ENCODE results near the gene RFPL3.
"Not testable (repeated sequence)": the region's sequence is repeated elsewhere in the genome, so short reads cannot be mapped to it uniquely, and the experiment has no call there.

RFPL3 gene

DNA sequence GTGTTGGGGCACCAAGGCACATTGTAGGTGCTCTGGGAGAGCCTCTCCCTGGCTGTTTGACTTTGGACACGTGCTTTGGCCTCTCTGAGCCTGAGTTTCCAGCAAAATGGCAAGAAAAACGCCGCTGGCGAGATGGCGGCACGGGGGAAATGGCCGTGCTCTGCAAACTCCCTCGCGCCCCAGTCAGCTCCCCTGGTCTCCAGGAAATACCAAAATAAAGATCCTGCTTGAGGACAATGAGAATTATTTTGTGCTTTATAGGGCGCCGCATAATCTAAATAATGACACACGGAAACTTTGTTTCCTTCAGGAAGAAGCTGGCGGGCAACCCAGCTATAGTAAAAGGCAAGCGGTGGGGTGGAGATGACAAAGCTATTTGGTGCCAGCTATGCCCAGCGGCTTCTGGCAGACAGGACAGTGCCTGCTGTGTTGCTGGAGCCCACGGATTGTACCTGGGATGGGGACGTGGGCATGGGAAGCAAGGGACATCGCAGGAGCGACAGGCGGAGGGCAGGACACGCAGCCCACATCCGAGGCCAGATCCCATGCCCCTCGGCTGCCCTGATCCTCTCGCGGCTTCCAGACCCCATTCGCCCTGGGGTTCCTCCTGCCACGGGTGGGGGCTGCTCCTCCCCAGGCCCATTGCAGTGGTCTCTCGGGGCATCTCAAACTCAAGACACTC, 26.3 kb upstream of the RFPL3 start:
- no peak for DNase-seq

DNA sequence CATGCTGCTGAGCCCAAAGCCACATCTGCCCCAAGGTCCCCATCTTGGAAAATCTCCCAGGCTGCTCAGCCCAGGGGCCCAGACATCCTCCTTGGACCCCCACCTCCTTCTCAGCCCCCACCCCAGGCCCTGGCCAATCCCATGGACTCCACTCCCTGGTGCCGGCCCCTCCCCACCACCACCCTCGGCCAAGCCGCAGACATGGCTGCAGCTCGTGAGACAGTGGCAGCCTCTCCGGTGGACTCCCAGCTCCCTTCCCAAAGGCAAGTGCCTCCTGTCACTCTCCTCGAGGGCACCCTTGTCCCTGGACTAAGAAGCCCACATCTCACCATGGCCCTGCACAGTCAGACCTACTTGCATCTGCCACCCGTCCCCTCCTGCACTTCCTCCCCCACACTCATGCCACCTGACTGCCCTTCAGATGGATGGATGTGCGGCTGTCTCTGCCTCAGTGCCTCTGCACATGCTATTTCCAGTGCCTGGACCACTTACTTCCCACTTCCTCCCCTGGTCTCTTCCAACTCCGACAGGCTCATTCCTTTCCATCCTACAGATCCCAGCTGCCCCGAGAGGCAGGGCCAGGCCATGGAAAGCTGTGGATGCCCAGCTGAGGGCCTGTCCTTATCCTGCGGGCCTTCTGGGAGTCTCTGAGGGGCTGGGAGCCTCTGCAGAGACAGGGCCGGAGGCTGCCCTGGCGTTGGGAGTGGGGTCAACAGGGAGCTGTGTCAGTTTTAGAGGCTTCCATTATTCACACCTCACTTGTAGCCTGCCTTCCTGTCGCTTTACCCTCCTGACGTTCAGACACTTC, 25.5 kb upstream of the RFPL3 start:
- DNase-seq, result no peak

DNA sequence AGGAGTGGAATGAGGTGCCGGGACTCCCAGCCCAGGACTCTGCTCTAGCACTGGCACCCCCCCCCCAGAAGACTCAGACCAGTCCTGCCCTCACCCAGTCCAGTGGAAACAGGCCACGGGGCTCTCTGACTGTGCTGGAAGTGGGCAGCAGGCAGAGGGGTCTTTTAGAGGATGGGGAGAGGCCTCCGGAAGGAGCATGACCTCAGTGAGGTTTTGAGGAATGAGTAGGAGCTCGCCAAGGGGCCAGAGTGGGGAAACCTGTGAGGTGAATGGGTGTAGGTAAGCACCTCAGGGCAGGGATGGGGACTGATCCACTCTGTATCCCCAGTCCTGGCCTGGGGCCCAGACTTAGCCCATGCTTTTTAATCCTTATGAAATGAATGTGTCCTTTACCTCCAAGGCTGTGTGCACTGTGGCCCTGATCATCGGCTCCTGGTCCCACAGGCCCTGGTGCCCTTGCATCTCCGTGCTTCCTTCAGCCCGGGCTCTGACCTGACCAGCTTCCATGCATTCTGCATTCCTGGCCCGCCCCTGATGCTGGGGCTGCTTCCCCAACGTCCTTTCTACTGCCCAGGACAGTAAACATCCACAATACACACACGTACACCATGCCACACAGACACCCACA, 24.4 kb upstream of the RFPL3 start:
- no peak for DNase-seq

DNA sequence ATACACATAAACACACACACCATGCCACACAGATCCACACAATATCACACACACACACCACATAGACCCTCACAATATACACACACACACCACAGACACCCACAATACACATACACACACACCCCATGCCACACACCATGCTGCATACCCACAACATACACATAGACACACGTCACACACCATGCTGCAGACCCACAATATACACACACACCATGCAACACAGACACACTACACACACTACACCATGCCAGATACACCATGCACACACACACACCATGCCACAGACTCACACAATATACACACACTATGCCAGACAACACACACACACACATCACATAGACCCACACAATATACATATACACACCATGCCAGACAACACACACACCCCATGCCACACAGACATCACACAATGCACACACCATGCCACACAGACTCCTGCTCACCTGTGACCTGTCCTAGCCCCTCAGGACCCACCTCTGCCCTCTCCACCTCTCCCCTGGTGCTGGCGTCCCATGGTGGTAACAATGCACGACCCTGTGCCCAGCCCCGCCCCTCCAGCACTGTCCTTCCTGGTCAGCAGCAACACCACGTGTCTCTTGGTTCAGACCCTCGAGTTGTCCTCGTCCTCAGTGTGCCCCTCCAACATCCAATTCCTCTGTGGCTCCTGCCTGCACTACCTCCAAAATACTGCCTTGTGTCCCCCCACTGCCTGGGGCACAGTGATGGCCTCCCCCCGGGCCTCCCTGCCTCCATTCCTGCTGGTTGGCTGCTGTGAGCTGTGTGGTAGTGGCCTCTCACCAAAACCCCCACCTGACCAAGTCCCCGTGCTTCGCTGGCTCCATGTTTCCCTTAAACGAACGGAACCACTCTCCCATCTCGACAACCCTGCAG, 23.7 kb upstream of the RFPL3 start:
- DNase-seq, result no peak

DNA sequence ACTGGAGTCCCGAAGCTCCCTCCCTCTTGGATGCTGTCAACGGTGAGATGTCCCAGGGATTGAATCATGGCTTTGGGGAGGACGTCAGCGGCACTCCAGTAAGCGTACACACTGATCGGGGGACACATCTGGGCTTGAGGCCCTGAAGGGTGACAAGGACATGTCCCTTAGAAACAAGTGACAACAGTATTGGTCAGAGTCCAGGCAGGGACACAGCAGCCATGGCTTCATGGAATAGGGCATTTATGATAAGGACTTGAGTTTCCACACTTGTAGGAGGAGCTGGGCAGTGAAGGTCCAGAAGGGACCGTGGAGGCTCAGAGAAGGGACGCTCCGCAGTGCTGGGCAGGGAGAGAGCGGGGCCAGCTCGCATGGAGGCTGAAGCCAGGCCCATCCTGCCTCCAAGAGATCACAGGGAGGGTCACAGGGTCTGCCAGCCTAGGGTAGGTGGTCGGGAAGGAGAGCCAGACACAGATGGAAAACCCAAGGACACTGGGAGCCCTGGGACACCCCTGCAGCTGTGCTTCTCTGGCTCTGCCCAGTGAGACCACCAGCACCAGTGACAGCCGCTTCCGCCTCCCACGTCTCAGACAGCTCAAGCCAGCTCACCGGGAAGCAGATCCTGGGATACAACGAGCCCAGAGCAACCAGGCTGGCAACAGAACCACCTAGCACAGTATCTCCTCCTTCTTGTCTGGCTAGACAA, 22.9 kb upstream of the RFPL3 start:
- no peak for DNase-seq

DNA sequence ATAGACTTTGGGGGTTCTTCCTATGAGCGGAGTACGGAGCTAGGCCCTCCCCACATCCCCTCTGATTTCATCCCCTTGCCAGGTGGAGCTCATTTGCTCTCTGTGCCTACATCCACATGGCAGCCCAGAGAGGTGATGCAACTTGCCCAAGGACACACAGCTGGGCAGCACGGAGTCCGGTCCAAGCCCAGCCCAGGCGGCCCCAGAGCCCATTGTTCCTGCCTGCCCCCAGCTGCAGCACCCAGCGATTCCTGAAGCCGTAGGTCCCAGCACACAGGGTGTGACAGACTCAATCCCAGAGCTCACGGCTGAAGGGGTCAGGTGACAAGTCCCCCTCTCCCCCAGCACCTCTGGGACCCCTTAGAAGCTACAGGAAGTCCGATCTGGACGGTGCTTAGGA, 22.2 kb upstream of the RFPL3 start:
- DNase-seq, result no peak

DNA sequence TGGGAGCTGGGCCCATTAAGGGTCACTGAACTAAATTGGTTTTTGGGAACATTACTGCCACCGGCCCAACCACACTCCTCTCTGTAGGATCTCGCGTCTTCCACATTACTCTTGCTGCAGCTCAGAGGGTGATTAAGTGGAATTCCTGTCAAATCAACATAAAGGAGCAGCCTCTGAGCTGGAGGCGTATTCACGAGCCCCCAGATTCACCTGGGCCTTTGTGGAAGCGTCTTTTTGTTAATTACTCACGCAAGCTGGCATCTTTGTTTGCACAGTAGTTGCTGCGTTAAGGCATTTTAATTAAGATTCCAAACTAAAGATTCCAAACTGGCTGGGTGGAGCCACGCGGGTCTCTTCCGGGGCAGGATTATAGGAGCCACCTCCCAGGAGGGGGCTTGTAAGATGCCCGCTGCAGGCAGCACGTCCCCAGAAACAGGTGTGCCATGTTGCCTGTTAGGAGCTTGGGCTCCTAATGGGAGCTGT, 21.5 kb upstream of the RFPL3 start:
- DNase-seq, result no peak

DNA sequence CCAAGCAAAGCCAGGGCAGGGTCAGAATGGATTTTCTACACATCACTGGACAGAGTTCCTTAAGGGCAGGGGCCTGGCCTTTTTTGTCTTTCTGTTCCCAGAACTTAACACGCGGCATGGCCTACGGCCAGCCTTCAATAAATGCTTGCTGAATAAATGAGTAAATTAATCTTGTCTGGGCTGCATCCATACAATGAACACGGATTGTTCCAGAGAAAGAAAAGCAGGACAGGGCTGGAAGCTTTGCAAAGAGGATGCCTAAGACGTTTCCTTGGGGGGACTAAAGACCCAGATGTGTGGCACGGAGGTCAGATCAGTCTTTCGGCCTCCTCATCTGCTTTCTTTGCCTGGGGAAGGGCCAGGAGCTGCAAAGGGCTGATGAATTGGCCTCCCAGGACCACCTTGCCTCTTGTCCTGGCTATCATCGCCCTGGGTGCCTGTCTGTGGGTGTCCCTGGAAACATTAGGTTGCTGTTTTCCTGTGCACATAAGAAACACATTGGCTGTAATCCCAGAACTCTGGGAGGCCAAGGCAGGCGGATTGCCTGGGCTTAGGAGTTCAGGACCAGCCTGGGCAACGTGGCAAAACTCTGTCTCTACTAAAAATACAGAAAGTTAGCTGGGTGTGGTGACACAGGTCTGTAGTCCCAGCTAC, 20.8 kb upstream of the RFPL3 start:
- DNase-seq, result no peak

DNA sequence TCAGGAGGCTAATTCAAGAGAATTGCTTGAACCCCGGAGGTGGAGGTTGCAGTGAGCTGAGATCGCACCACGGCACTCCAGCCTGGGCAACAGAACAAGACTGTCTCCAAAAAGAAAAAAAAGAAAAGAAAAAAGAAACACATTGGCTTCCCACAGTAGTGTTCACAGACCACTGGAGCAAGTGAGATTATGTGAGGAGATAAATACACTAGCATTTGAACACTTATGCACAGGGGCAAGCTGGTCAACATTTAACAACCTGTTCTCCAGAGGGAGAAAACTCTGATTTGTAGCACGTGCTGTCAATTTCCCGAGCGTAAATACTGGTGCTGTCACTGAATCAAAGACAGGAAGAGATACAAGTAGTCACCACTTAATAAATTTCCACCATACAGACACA, 20.2 kb upstream of the RFPL3 start:
- DNase-seq, result not testable (repeated sequence)

DNA sequence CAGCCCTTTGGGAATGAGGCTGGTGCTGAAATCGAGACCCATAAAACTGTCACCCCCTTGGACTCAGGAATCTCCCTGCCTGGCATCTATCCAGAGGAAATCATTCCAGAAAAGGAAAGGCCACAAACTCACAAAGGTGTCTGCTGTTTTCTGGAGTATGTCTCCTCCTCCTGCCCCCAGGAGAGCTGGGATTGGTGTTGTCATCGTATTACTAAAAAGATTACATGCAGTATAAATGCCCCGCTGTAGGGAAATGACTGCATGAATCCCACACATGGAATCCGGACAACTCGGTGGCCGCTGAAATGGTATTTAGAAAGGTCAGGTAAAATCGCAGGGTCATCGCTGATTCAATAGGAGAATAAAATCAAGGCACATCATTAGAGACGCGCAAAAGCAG, 18.9 kb upstream of the RFPL3 start:
- no peak for DNase-seq

DNA sequence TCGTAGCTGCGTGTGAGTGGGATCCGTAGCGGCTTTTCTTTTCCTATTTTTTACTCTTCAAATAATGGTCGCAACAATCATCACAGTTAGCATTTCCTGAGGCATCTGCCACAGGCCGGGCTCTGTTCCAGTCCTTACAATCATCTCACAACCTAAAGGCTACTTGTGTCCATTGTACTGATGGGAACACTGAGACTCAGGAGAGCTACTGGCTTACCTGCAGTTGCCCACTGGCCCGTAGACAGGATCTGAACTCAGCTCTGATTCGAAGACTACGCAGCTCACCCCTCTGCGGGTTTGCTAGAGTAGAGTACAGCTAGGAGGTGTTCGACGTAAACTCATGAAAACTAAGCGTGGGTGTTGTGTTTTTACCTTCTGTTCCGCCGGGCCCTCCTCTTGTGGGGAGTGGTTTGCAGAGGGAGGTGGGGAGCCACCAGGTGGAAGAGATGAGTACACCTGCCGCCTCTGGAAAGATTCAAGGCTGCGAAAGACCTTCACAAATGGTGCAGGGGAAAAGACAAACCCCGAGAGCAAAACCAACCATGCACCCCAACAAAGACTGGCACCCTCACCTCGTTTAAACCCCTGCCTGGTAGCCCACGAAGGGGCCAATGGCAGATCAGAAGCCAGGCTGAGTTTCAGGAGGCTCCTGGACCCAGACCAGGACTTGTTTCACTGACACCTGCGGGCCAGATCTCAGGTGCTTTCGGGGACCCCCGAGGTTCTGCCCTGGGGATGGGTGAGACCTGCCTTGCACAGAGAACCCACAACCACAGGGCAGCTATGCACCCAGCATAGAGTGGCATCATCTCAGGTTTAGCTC, 18.3 kb upstream of the RFPL3 start:
- no peak for DNase-seq

DNA sequence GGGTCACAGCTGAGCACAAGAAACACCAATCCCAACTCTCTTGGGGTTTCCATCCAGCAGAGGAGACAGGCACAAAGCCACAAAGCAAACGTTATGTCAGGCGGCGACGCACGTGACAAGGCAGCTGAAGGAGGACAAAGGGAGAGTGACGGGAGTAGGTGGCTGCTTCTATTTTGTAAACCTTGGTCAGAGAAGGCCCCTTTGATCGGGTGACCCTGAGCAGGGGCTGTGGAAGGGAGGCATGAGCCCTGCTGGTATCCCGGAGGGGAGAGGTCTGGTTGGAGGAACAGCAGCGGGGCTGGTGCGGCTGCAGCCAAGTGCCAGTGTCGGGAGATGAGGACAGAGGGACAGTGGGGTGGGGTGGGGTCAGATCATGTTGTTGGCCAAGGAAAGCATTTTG, 17.3 kb upstream of the RFPL3 start:
- DNase-seq, result no peak

DNA sequence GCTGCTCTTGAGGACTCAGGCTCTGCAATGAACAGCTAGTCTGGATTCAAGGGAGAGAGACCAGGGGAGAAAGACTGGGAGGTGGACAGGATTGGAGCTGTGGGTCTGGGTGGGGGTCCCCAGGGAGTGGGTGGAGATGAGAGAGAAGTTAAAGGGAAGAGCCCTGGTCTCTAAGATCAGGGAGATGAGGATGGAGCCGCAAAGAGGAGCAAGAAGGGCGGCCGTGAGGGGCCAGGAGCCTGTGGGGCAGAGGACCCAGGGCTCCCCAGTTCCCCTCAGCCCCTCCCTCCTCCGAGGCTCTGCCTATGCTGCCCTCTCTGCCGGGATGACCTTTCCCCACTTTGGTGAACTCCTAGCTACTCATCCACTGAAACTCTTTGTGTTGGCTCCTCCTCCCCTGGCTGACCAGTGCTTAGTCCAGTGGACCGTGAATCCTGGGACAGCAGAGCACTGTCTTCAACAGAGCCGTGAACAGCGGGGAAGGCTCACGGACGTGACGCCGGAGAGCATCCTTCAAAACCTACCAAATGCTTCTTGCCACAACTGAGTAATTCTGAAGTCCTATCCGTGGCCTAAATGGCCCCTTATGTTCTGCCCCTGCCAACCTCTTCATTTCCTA, 16.4 kb upstream of the RFPL3 start:
- no peak for DNase-seq

DNA sequence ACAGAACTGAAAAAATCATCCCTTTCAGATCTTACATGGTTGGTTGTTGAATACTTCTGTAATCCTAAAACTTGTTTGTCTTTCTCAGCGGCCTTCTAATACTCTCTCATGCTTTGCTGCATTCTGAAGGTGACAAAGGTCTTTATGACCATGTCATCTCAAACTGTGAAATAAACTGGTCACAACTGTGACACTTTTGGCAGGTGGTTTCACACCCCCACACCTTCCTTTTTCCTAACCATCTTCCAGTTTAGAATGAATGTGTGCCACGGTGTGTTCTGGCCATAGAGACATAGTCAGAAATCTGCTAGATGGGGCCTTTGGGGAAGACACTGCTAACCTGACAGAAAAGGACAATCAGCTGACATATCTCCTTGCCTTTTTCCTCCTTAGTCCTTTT, 14.7 kb upstream of the RFPL3 start:
- no peak for DNase-seq

DNA sequence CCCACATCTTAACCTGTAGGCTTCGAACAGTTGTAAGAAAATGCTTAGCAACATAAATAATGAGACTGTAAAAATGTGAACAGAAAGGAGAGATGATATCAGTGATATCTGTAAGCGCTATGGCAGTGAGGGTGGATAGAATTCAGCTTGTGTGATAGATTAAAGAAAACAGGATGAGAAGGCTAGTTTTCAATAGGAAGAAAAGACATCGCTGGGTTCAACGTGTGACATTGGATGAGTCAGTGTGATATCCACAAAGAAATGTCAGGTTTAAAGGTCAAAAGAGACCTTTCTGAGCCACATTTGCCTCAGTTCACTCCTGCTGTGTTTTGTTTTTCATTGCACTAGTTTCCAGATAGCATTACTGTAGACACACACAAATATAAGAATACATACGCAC, 13.7 kb upstream of the RFPL3 start:
- no peak for DNase-seq

DNA sequence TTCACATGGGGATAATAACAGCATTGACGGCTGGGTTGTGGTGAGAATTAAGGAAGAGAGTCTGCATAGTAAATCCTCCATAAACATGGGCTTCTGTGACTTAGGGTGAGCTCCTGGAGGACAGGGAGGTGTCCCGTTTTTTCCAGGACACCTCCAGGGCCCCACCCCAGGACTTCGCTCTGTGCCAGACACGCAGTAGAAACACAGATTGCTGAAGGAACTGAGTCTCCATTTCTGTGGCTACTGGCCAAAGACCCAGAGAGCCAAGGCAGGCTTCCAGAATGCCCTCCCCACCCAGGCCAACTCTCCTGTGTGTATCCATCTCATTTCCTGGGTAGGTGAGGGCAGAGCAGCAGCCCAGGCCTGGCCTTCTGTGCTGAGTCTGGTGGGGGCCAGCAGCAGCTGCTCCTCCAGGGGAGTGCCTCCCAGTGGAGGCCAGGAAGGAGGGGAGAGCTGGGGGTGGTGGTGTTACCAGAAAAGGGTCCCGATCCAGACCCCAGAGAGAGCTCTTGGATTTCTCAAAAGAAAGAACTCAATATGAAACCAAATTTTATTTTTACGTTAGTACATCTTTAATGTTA, 9.5 kb upstream of the RFPL3 start:
- no peak for DNase-seq

DNA sequence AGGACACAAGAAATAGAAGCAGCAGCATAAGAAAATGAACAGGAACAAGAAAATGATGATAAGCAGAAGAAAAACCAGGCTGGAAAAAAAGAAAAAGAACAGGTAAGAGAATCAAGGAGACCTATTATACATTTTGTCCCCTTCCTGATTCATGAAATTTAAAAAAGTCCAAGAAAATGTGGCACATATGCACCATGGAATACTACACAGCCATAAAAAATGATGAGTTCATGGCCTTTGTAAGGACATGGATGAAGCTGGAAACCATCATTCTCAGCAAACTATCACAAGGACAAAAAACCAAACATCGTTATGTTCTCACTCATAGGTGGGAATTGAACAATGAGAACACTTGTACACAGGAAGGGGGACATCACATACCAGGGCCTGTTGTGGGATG, 5.8 kb upstream of the RFPL3 start:
- not testable (repeated sequence) for DNase-seq

DNA sequence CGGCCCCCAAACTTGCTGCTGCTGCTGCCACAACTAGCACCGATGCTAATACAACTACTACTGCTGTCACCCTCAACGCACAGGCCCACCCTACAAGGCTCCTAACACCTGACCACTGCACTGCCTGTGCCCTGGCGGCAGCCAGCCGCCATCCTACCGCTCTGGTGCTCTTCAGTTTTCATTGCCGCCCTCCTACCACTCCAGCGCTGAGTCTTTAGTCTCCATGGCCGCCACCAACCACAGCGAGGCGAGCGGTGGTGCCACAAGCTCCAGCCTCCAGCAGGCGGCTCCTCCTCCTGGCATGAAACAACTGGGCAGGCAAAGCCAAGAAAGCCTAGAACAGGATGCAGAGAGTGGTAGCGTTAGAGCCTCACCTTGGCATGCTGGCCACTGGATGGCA, 5.0 kb upstream of the RFPL3 start:
- no peak for DNase-seq

DNA sequence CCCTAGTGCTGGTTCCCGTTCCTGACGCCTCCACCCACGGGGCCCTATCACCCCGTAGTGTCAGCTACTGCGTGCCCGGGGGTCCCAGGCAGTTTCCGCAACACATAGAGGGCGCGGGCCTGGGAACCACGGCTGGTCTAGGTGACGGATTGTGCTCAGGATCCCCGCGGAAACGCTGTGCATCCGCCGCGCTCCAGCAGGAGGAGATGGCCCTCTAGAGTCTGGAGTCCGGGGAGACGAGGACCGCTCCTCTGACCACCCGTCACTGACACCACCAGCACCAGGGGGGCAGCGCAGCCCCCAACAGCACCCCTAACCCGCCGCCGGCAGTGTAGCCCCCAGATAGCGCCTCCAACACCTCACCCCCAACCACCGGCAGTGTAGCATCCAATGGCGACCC, 4.4 kb upstream of the RFPL3 start:
- DNase-seq, result no peak

DNA sequence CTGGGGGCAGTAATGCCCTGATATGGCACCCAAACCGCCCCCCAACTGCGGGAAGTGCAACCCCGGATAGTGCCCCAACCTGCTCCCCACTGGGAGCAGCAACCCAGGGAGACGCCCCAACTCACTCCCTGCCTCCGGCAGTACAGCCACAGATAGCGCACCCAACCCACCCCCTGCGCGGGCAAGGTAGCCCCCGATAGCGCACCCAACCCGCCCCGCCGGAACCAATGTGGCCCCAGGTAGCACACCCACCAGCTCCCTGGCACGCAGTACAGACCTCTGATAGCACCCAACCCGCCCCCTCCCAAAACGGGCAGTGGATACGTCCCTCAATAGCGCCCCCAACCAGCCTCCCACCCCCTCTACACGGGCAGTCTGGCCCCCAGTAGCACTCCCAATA, 3.8 kb upstream of the RFPL3 start:
- DNase-seq, result no peak
